Endothelial cell of umbilical vein (primary cell): ENCODE results near the gene PODXL2.

ENCODE experiments used
- POLR2A ChIP-seq: IDR thresholded peaks from 2 replicates; pipeline ENCODE4 v1.6.1; 2012; ENCODE audit warnings: low read depth, mild to moderate bottlenecking, control low read depth, low read length
- POLR2AphosphoS5 ChIP-seq: IDR thresholded peaks from 2 replicates; pipeline ENCODE4 v1.6.1; 2012; ENCODE audit warnings: low read depth, mild to moderate bottlenecking, control low read depth, low read length, moderate library complexity; ENCODE audit not compliant: insufficient read depth
- TF ChIP-seq, protein P1 (sequence below), 2 donors: IDR thresholded peaks; 1 replicate in 1 of 2; 2 replicates in 1 of 2; pipeline ENCODE4 v1.5.1; 2011; ENCODE audit warnings: low read length in 2 of 2, mild to moderate bottlenecking in 2 of 2, moderate library complexity in 2 of 2, control low read depth in 1 of 2, inconsistent platforms in 1 of 2, low read depth in 1 of 2; ENCODE audit not compliant: insufficient read depth in 1 of 2; ENCODE audit errors: extremely low read depth in 1 of 2

- TF ChIP-seq POLR2A (no peak), POLR2AphosphoS5 (no peak)
- TF ChIP-seq, protein P1, sequence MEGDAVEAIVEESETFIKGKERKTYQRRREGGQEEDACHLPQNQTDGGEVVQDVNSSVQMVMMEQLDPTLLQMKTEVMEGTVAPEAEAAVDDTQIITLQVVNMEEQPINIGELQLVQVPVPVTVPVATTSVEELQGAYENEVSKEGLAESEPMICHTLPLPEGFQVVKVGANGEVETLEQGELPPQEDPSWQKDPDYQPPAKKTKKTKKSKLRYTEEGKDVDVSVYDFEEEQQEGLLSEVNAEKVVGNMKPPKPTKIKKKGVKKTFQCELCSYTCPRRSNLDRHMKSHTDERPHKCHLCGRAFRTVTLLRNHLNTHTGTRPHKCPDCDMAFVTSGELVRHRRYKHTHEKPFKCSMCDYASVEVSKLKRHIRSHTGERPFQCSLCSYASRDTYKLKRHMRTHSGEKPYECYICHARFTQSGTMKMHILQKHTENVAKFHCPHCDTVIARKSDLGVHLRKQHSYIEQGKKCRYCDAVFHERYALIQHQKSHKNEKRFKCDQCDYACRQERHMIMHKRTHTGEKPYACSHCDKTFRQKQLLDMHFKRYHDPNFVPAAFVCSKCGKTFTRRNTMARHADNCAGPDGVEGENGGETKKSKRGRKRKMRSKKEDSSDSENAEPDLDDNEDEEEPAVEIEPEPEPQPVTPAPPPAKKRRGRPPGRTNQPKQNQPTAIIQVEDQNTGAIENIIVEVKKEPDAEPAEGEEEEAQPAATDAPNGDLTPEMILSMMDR (IDR thresholded peaks at IDR 0.05; ENCODE audit: extremely low read depth in 1 of 2, insufficient read depth in 1 of 2, low read depth in 1 of 2, low read length in 2 of 2) = no peak
Measured at GRCh38 chr3:127691489-127691888, 62.5 kb downstream of the PODXL2 start.
